Measurements from ENCODE around the gene NCKAP5.
"Not testable (repeated sequence)": the region's sequence is repeated elsewhere in the genome, so short reads cannot be mapped to it uniquely, and the experiment has no call there.

NCKAP5 gene

GRCh38 chr2:132809962-132810361 is 758.3 kb downstream of the NCKAP5 start:
- not testable (repeated sequence) for DNase-seq (ENCODE audit: low read depth, low spot score)

GRCh38 chr2:132804051-132804450 is 764.2 kb downstream of the NCKAP5 start:
- DNase-seq (ENCODE audit: low read depth, low spot score): no peak

DNA sequence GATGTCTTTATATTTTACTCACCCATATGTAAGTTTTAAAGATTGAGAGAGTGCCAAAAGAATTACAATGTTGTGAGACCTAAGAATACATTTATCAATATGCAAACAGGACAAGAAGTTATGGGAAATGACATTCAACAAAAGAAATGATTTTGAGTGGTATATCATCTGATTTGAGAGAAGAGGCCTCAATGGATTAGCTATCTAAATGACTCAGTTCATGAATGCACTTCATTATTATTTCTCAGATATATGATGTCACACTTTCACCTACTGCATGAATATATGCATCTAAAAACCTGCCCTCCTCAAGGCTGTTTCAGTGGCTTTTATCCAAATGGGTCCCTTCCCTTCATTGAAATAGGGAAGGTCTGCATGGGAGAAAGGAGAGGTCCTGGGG is 769.9 kb downstream of the NCKAP5 start:
- DNase-seq (ENCODE audit: low read depth, low spot score): no peak

GRCh38 chr2:132797556-132797955 is 770.7 kb downstream of the NCKAP5 start:
- DNase-seq (ENCODE audit: low read depth, low spot score): no peak

DNA sequence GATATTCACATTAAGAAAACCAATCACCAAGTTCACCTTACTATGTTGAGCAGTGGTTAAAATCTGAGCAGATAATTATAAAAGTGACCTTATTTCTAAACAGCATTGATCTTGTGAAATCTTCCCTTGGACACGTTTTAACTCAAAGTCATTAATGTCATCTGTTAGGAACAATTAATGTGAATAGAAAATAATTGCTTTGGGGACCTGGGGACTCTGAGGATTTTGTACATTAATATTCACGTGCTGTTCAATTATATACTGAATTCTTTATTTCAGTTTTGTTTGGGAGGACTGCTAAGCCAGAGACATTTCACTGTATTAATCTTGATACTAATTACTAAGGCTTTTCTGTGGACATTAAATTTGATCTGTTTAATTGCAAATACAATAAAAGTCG is 771.2 kb downstream of the NCKAP5 start:
- no peak for DNase-seq (ENCODE audit: low read depth, low spot score)

DNA sequence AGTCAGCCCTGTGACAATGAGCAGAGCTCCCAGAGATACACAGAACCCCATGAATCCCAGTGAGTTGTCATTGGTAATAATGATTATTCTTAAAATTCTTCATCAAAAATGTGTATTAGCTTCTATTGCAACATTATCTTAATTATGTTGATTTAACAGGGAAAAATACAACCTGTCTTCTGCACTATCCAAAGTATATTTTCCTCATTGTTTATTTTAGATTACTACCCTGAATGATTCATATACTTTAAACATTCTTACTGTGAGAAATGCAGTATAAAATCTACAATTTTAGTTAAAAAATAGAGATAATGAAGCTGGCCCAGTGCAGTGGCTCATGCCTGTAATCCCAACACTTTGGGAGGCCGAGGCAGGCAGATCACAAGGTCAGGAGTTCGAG is 773.0 kb downstream of the NCKAP5 start:
- no peak for DNase-seq (ENCODE audit: low read depth, low spot score)

DNA sequence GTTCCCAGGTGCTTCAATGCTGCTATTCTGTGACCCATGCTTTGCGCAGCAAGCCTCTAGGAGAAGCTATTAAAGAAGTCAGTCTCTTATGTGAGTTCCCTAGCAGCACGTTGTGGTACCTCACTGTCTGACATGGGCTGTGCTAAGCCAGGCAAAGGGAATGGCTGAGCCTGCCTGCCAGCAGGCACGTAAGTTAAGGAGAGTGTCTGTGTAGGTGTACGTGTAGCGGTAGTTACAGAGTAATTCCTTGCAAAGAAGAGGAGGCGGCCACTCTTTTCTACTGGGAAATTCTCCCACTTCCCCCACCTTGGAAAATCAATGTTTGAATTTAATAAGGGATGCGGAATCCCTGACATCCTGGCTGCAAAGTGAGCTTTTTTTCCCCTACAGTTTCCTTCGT is 774.7 kb downstream of the NCKAP5 start:
- no peak for DNase-seq (ENCODE audit: low read depth, low spot score)

GRCh38 chr2:132790207-132790785 is 778.0 kb downstream of the NCKAP5 start:
- no peak for DNase-seq (ENCODE audit: low read depth, low spot score)

GRCh38 chr2:132789066-132789465 is 779.2 kb downstream of the NCKAP5 start:
- DNase-seq (ENCODE audit: low read depth, low spot score): no peak

DNA sequence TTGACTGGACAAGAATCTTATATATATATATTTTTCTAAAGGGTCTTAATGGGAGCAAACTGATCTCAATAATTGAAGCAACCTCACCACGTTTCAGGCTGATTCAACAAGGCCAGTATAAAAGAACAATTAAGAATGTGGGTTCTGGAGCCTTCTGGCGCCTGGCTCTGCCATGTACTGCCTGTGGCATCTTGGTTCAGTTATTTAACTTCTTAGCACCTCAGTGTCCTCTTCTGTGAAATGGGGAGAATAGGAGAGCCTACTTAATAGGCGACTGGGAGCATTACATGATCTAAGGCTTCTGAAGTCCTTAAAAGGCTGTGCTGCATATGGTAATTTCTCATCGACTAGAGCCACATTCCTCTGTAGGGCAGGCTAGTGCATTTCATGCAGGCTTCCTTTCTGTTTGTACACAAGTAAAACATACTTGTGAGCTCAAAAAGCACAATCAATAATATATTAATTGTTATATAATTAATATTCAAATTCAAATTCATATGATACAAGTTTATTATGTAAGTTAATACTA is 779.9 kb downstream of the NCKAP5 start:
- DNase-seq (ENCODE audit: low read depth, low spot score): no peak

- DNase-seq (ENCODE audit: low read depth, low spot score): no peak
Measured at GRCh38 chr2:132783883-132784282, 784.4 kb downstream of the NCKAP5 start.

GRCh38 chr2:132782176-132782783 is 786.0 kb downstream of the NCKAP5 start:
- no peak for DNase-seq (ENCODE audit: low read depth, low spot score)

GRCh38 chr2:132780651-132781050 is 787.6 kb downstream of the NCKAP5 start:
- DNase-seq (ENCODE audit: low read depth, low spot score): no peak

- DNase-seq (ENCODE audit: low read depth, low spot score): no peak
Measured at GRCh38 chr2:132779206-132779721, 789.0 kb downstream of the NCKAP5 start.

DNA sequence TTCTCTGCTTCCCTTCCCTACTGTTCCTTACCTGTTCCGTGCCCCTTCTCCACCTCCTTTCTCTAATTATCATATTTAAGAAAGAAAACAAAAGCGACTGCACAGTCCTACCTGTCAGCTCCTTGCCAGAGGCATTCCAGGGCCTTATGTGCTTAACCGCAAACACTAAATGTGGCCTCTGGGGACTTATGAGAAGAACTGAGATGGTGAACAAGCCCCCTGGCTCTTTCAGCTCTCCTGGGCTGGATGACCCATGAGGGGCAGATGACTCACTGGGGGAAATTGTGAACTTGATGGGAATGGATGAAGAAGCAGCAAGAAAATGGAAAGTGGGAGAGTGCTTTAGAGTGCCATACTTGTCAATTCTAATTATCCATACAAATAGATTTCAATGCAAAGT is 792.0 kb downstream of the NCKAP5 start:
- peak; percentile 9 for DNase-seq (ENCODE audit: low read depth, low spot score)

- DNase-seq (ENCODE audit: low read depth, low spot score): no peak
Measured at GRCh38 chr2:132774189-132774588, 794.1 kb downstream of the NCKAP5 start.

DNA sequence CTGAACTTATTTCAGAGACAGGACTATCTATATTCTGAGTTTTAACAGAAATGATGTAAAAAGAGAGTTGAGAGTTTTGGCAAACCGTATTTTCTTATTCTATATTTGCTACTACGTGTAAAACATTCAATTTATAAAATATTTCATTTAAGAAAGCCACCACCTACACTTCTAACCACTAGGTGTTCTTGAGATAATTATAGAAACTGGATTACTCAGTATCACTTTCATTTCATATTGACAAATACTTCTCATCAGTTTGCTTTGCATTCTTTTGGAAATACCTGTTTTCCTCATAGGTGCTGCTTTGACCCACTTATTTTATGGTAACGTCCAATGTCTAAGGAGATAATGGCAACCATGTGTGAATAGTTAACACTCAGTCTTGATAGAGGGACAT is 794.9 kb downstream of the NCKAP5 start:
- DNase-seq (ENCODE audit: low read depth, low spot score): no peak

- DNase-seq (ENCODE audit: low read depth, low spot score): no peak
Measured at GRCh38 chr2:132772340-132772739, 795.9 kb downstream of the NCKAP5 start.

- DNase-seq (ENCODE audit: low read depth, low spot score): no peak
Measured at GRCh38 chr2:132766573-132766972, 801.7 kb downstream of the NCKAP5 start.

- no peak for DNase-seq (ENCODE audit: low read depth, low spot score)
Measured at GRCh38 chr2:132761437-132761836, 806.8 kb downstream of the NCKAP5 start.

DNA sequence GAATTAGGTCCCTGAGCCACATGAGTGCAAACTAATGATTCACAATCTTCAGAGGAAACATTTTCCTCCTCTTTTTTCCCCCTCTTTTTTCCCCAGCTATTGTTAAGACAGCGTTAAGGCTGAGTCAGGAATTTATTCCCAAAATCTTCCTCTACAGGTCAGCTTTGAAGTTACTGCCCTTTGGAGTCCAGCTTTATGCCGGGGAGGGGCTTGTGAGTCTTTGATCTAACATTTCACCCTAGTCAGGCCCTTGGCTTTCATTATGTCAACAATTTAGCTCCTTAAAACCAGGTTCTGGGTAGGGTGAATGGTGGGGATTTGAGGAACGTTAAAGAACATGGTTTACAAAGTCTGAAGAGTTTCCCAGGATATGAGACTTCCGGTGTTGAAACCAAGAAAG is 807.3 kb downstream of the NCKAP5 start:
- peak; percentile 14 for DNase-seq (ENCODE audit: low read depth, low spot score)

DNA sequence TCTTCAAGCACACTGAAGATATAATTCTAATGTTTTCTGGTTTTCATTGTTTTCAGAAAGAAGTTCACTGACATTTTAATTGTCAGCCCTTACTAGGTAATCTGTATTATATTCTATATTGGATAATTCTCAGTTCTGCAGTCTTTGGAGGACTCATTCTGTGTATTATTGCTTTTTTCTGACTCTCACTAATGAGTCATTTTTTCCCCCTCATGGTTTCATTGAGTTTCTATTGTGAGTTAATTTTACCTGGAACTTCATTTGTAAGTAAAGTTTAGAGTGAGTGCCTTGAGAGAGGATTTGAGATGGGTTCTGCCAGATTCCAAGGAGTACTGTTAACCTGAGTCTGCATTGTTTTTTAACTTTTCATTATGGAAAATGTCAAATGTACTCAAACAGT is 807.9 kb downstream of the NCKAP5 start:
- DNase-seq (ENCODE audit: low read depth, low spot score): no peak

- no peak for DNase-seq (ENCODE audit: low read depth, low spot score)
Measured at GRCh38 chr2:132758995-132759394, 809.3 kb downstream of the NCKAP5 start.

All from ELF-1 (cell line).